ENCODE measurements around the gene CCRL2. TPM values are rescaled to one million over a fixed set of nuclear protein-coding genes. Genes with fewer than 3 reads are reported as not detected.

The CCRL2 gene, protein sequence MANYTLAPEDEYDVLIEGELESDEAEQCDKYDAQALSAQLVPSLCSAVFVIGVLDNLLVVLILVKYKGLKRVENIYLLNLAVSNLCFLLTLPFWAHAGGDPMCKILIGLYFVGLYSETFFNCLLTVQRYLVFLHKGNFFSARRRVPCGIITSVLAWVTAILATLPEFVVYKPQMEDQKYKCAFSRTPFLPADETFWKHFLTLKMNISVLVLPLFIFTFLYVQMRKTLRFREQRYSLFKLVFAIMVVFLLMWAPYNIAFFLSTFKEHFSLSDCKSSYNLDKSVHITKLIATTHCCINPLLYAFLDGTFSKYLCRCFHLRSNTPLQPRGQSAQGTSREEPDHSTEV
- 1 to 10 TPM; 2.1 to 3.7 TPM for total RNA-seq

DNA sequence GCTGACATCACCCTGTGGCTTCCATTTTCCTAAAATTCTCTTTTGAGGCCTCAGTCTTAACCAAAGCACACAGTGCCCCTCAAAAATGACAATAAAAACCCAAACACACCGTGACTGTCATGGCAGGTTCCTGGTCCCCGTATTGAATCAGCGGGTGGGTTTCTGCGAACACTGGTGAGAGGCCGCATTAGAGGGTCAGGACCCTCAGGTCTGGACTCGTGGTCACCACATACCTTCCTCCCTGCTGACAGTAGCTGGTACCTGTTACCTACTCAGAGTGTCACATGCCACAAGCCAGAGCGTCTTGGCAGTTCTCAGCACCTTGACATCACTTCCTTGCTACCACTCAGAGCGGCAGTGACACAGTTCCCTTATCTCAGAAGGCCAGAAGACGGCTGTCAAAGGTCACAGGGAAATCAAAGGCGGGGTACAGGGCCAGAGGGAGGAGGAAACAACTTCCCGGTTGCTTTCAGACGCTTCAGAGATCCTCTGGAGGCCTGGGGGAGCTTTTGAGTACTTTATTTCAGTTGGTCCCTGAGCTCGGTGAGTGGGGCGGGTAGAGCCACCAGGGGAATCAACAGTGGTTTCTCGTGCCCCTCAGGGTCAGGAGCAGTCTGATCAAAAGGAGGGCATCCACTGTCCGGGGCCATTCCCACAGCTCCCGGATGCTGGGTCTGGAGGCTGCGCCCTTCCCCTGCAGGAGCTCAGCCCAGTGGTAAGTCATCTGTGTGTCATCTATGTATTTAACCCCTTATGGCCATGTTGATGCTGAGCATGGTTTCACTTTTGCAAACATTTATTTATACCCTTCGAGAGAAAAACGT is at the start of gene CCRL2, which contains the start of gene CCR5AS:
CCRL2 (plus strand) TSS at position 472 of the 824 bp plus-strand sequence. CDS start 821 bp downstream, outside the sequence.
CCR5AS (minus strand) TSS at position 279 of the 824 bp plus-strand sequence.
- H3K9me3 Mint-ChIP-seq = no peaks in the 10 kb centered on the region
- H3K4me3 Mint-ChIP-seq = peak within 1 kb of the TSS; percentile 67
- H3K4me1 Mint-ChIP-seq = no peaks in the 10 kb centered on the region

DNA sequence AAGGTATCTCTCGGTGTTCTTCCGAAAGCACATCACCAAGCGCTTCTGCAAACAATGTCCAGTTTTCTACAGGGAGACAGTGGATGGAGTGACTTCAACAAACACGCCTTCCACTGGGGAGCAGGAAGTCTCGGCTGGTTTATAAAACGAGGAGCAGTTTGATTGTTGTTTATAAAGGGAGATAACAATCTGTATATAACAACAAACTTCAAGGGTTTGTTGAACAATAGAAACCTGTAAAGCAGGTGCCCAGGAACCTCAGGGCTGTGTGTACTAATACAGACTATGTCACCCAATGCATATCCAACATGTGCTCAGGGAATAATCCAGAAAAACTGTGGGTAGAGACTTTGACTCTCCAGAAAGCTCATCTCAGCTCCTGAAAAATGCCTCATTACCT is 48.6 kb upstream of the CCRL2 start:
- Mint-ChIP-seq H3K9me3 (no peaks in the 10 kb centered on the region), H3K4me3 (peak overlapping the region; percentile 32), H3K27me3 (peaks cover 3% of the 10 kb centered on the region), H3K4me1 (peaks cover 36% of the 10 kb centered on the region), H3K27ac (no peak overlapping the region), H3K36me3 (ENCODE audit: low read depth) (no peaks in the 10 kb centered on the region)
- ATAC-seq (replicated peaks) = no peak

More for the DNA sequence above, at the start of gene CCRL2, which contains the start of gene CCR5AS:
- ATAC-seq (replicated peaks) = peak; percentile 88
- Mint-ChIP-seq H3K36me3 (ENCODE audit: low read depth) (no peaks in the 10 kb centered on the region), H3K27ac (peak within 1 kb of the TSS; percentile 69), H3K27me3 (peaks cover 4% of the 10 kb centered on the region)

DNA sequence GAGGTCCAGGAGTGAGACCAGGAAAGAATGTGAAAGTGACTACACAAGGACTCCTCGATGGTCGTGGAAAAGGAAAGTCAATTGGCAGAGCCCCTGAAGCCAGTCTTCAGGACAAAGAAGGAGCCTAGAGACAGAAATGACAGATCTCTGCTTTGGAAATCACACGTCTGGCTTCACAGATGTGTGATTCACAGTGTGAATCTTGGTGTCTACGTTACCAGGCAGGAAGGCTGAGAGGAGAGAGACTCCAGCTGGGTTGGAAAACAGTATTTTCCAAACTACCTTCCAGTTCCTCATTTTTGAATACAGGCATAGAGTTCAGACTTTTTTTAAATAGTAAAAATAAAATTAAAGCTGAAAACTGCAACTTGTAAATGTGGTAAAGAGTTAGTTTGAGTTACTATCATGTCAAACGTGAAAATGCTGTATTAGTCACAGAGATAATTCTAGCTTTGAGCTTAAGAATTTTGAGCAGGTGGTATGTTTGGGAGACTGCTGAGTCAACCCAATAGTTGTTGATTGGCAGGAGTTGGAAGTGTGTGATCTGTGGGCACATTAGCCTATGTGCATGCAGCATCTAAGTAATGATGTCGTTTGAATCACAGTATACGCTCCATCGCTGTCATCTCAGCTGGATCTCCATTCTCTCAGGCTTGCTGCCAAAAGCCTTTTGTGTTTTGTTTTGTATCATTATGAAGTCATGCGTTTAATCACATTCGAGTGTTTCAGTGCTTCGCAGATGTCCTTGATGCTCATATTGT is 47.1 kb upstream of the CCRL2 start:
- Mint-ChIP-seq H3K27ac (peak overlapping the region; percentile 18), H3K9me3 (no peaks in the 10 kb centered on the region), H3K27me3 (peaks cover 3% of the 10 kb centered on the region), H3K4me1 (peaks cover 25% of the 10 kb centered on the region), H3K36me3 (ENCODE audit: low read depth) (no peaks in the 10 kb centered on the region), H3K4me3 (peak overlapping the region; percentile 40)
- ATAC-seq (replicated peaks) = peak; percentile 93

- Mint-ChIP-seq H3K4me1 (peaks cover 16% of the 10 kb centered on the region), H3K36me3 (ENCODE audit: low read depth) (no peaks in the 10 kb centered on the region), H3K9me3 (no peaks in the 10 kb centered on the region), H3K27ac (no peak overlapping the region), H3K27me3 (peaks cover 2% of the 10 kb centered on the region), H3K4me3 (peak overlapping the region; percentile 40)
- no peak for ATAC-seq (replicated peaks)
Measured at GRCh38 chr3:46360907-46361306, 46.2 kb upstream of the CCRL2 start.

DNA sequence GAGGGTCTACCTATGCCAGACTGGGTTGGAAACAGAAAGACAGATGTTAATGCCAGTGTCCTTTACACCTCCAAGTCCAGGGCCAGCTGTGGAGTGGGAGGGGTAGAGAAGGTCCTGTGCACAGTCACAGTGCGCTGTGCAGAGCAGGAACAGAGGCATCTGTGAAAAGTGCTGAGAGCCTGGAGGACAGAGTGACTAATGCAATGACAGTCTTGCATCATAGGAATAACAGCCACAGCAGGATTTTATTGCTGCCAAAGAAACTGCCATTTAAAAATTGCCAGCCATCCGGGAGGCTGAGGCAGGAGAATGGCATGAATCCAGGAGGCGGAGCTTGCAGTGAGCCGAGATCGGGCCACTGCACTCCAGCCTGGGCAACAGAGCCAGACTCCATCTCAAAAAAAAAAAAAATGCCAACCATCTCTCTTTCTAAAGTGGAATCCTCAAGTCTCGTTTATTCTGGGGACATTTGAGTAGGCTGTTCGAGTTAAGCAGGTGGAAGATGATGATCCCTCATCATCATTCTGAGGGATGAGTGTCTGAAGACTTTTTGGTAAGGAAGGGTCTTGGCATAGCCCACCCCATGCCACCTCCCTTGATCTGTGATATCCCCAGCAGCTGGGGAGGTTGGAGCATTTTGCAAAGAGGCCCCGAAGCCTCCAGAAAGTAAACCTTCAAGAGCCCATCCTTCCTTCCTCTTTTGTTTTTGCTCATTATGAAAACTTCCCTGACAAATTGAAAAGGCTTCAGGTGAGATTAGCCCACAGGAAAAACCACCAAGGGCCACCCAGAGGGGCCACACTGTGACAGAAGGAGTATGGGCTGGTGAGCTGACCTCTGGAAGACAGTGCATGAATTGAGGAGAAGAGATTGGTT is 45.4 kb upstream of the CCRL2 start:
- no peak for ATAC-seq (replicated peaks)
- no peaks in the 10 kb centered on the region for H3K9me3 Mint-ChIP-seq
- no peaks in the 10 kb centered on the region for H3K27me3 Mint-ChIP-seq
- peak overlapping the region; percentile 40 for H3K4me3 Mint-ChIP-seq
- no peaks in the 10 kb centered on the region for H3K36me3 Mint-ChIP-seq (ENCODE audit: low read depth)
- H3K4me1 Mint-ChIP-seq = peaks cover 17% of the 10 kb centered on the region
- no peak overlapping the region for H3K27ac Mint-ChIP-seq

- Mint-ChIP-seq H3K36me3 (ENCODE audit: low read depth) (no peaks in the 10 kb centered on the region), H3K27me3 (no peaks in the 10 kb centered on the region), H3K27ac (no peak overlapping the region)
Measured at GRCh38 chr3:46365041-46365440, 42.0 kb upstream of the CCRL2 start.

GRCh38 chr3:46365737-46366524 is 41.1 kb upstream of the CCRL2 start:
- Mint-ChIP-seq H3K27me3 (no peaks in the 10 kb centered on the region), H3K4me3 (no peak overlapping the region), H3K36me3 (ENCODE audit: low read depth) (no peaks in the 10 kb centered on the region), H3K9me3 (no peaks in the 10 kb centered on the region), H3K4me1 (peaks cover 44% of the 10 kb centered on the region), H3K27ac (no peak overlapping the region)
- ATAC-seq (replicated peaks) = no peak

More at GRCh38 chr3:46365041-46365440, 42.0 kb upstream of the CCRL2 start:
- ATAC-seq (replicated peaks) = no peak
- peaks cover 37% of the 10 kb centered on the region for H3K4me1 Mint-ChIP-seq
- H3K9me3 Mint-ChIP-seq = no peaks in the 10 kb centered on the region
- no peak overlapping the region for H3K4me3 Mint-ChIP-seq

DNA sequence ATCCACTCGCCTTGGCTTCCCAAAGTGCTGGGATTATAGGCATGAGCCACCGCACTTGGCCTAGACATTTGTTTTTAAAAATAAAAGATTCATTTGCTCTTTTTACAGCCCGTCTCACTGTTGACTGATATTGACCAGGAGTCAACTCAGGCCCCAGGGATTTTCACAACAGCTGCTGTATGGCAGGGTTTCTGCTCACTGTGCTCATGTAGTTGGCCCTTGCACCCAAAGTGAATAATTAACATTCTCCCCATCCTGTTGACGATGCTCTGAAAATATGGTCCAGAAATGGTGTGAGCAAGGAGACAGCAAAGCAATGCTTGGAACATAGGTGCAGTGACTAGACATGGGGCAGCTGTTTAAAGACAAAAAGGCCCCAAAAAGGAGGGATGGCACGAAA is 39.2 kb upstream of the CCRL2 start:
- ATAC-seq (replicated peaks) = no peak
- H3K27me3 Mint-ChIP-seq = no peaks in the 10 kb centered on the region
- peaks cover 42% of the 10 kb centered on the region for H3K4me1 Mint-ChIP-seq
- peak overlapping the region; percentile 68 for H3K4me3 Mint-ChIP-seq
- no peaks in the 10 kb centered on the region for H3K9me3 Mint-ChIP-seq
- no peaks in the 10 kb centered on the region for H3K36me3 Mint-ChIP-seq (ENCODE audit: low read depth)
- peak overlapping the region; percentile 96 for H3K27ac Mint-ChIP-seq

- ATAC-seq (replicated peaks) = peak; percentile 29
- Mint-ChIP-seq H3K27me3 (no peaks in the 10 kb centered on the region), H3K9me3 (no peaks in the 10 kb centered on the region), H3K4me3 (peak overlapping the region; percentile 68), H3K4me1 (peaks cover 42% of the 10 kb centered on the region), H3K27ac (peak overlapping the region; percentile 96), H3K36me3 (ENCODE audit: low read depth) (no peaks in the 10 kb centered on the region)
Measured at GRCh38 chr3:46368569-46368968, 38.5 kb upstream of the CCRL2 start.

DNA sequence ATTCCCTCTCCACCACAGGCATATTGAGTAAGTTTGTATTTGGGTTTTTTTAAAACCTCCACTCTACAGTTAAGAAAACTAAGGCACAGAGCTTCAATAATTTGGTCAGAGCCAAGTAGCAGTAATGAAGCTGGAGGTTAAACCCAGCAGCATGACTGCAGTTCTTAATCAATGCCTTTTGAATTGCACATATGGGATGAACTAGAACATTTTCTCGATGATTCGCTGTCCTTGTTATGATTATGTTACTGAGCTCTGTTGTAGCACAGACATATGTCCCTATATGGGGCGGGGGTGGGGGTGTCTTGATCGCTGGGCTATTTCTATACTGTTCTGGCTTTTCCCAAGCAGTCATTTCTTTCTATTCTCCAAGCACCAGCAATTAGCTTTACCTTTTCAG is 37.9 kb upstream of the CCRL2 start:
- Mint-ChIP-seq H3K4me1 (peaks cover 42% of the 10 kb centered on the region), H3K36me3 (ENCODE audit: low read depth) (no peaks in the 10 kb centered on the region), H3K9me3 (no peaks in the 10 kb centered on the region), H3K27ac (peak overlapping the region; percentile 96), H3K4me3 (peak overlapping the region; percentile 68), H3K27me3 (no peaks in the 10 kb centered on the region)
- ATAC-seq (replicated peaks) = peak; percentile 6

- peaks cover 4% of the 10 kb centered on the region for H3K27me3 Mint-ChIP-seq
- ATAC-seq (replicated peaks) = peak; percentile 87
- H3K4me1 Mint-ChIP-seq = peaks cover 48% of the 10 kb centered on the region
- H3K27ac Mint-ChIP-seq = peak overlapping the region; percentile 96
- no peaks in the 10 kb centered on the region for H3K9me3 Mint-ChIP-seq
- no peaks in the 10 kb centered on the region for H3K36me3 Mint-ChIP-seq (ENCODE audit: low read depth)
- peak overlapping the region; percentile 68 for H3K4me3 Mint-ChIP-seq
Measured at GRCh38 chr3:46369675-46370132, 37.4 kb upstream of the CCRL2 start.

GRCh38 chr3:46370839-46371518 is 36.1 kb upstream of the CCRL2 start, which contains the start of gene CCR5:
TSS of gene CCR5 (plus strand) at chr3:46370946. CDS start at chr3:46372903, 1,957 bp downstream.
- Mint-ChIP-seq H3K27me3 (peaks cover 5% of the 10 kb centered on the region), H3K27ac (peak within 1 kb of the TSS; percentile 96), H3K9me3 (no peaks in the 10 kb centered on the region), H3K36me3 (ENCODE audit: low read depth) (no peaks in the 10 kb centered on the region), H3K4me1 (peaks cover 60% of the 10 kb centered on the region), H3K4me3 (peak within 1 kb of the TSS; percentile 68)
- peak; percentile 43 for ATAC-seq (replicated peaks)

All from activated T-helper 17 cell treated with anti-CD3 and anti-CD28 coated beads, Interleukin-2, amount 50 U/mL, for 72 hours (primary cell).